ENCODE measurements around the gene FCRL1. TPM values are rescaled to one million over a fixed set of nuclear protein-coding genes. Genes with fewer than 3 reads are reported as not detected.

Gene FCRL1
- total RNA-seq, 4 donors from 2014 or later = not detected

DNA sequence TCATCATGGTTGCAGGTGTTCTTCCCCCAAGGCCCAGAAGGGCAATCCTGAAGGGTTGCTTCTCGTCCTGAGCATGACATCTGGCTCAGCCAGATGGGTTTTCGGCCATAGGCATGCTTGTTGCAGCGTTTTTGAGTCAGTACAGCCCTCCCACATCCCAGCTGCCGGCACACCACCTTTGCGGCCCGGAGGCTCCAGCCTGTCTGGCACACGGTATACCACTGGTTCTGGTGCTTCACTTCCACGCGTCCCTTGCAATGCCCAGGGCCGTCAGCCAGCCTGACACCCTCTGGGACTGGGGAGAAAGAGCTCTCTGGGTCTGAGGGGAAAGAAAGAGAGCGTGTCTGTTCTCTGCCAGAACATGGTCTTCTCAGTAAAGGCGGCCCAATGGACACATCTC is 14.5 kb upstream of the FCRL1 start:
- 83 to 91% methylated on average over 10 to 12 of the region's 12 CpGs for WGBS, 2 donors
- Histone ChIP-seq H3K9me3 (no peaks in the 10 kb centered on the region), H3K36me3 (no peaks in the 10 kb centered on the region), H3K4me3 (replicated peaks in 1 of 3) (no peak overlapping the region), H3K27ac (no peak overlapping the region), H3K27me3 (no peaks in the 10 kb centered on the region), H3K4me1 (no peaks in the 10 kb centered on the region)
- DNase-seq = no peak
- intact Hi-C loops (cut with DNase I) = no loop called here
- TF ChIP-seq, protein P1, sequence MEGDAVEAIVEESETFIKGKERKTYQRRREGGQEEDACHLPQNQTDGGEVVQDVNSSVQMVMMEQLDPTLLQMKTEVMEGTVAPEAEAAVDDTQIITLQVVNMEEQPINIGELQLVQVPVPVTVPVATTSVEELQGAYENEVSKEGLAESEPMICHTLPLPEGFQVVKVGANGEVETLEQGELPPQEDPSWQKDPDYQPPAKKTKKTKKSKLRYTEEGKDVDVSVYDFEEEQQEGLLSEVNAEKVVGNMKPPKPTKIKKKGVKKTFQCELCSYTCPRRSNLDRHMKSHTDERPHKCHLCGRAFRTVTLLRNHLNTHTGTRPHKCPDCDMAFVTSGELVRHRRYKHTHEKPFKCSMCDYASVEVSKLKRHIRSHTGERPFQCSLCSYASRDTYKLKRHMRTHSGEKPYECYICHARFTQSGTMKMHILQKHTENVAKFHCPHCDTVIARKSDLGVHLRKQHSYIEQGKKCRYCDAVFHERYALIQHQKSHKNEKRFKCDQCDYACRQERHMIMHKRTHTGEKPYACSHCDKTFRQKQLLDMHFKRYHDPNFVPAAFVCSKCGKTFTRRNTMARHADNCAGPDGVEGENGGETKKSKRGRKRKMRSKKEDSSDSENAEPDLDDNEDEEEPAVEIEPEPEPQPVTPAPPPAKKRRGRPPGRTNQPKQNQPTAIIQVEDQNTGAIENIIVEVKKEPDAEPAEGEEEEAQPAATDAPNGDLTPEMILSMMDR (IDR thresholded peaks at IDR 0.05) = no peak
- TF ChIP-seq POLR2A (IDR thresholded peaks at IDR 0.05) = no peak

DNA sequence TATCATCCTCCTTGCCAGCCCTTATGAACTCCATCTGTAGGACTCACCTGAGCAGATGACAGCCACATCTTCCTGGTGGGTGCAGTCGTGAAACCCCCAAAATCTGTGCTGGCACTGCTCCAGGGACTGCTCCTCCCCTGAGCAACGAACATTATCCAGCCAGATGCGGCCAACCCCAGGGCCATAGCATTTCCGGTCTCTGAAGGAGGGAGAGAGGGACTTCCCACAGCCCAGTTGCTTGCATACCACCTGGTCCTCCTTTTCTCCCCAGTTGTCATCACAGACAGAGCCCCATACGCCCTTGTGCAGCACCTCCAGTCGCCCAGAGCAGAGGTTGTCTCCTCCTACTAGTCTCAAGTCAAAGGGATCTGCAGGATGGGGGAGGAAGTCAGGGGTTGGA is 13.2 kb upstream of the FCRL1 start:
- no peak for TF ChIP-seq POLR2A (IDR thresholded peaks at IDR 0.05)
- TF ChIP-seq, protein P1 (IDR thresholded peaks at IDR 0.05) = no peak
- Histone ChIP-seq H3K36me3 (no peaks in the 10 kb centered on the region), H3K9me3 (no peaks in the 10 kb centered on the region), H3K4me3 (replicated peaks in 1 of 3) (no peak overlapping the region), H3K27me3 (no peaks in the 10 kb centered on the region), H3K4me1 (no peaks in the 10 kb centered on the region), H3K27ac (no peak overlapping the region)
- WGBS, 2 donors = 82 to 83% methylated on average over 6 of the region's 6 CpGs
- DNase-seq = no peak
- intact Hi-C loops (cut with DNase I) = no loop called here

DNA sequence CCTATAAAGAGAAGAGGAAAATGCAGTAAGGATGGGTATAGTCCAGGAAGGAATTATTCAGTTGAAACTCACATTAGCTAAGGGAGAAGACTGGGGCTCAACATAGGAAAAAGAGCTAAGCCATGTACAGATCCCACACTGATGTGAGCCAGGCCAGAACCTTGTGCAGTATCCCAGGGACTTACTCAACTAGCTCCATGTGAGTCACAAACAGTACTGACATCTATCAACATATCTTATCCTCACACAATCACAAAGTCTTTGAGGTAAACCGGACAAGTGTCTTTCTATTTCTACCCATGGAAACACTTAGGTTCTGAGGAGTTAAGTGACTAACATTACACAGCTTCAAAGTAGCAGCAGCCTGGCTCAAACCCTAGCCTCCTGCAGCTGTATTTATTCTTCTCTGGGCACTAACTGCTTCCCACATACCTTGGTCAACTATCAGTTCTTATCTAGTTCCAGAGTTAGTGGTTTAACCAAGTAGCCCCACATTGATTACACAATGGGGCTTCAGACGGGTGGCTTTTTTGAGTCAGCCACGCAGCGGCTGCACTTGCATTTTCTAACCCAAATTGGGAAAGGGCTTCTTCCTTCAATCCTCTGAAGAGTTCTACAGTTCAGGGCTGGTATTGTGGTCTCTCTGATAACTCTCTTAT is 12.2 kb upstream of the FCRL1 start:
- intact Hi-C loops (cut with DNase I) = no loop called here
- Histone ChIP-seq H3K4me3 (replicated peaks in 1 of 3) (no peak overlapping the region), H3K36me3 (no peaks in the 10 kb centered on the region), H3K9me3 (no peaks in the 10 kb centered on the region), H3K4me1 (no peaks in the 10 kb centered on the region), H3K27ac (no peak overlapping the region), H3K27me3 (no peaks in the 10 kb centered on the region)
- no peak for TF ChIP-seq POLR2A (IDR thresholded peaks at IDR 0.05)
- WGBS, 2 donors = 64 to 73% methylated on average over 4 of the region's 4 CpGs
- no peak for DNase-seq

DNA sequence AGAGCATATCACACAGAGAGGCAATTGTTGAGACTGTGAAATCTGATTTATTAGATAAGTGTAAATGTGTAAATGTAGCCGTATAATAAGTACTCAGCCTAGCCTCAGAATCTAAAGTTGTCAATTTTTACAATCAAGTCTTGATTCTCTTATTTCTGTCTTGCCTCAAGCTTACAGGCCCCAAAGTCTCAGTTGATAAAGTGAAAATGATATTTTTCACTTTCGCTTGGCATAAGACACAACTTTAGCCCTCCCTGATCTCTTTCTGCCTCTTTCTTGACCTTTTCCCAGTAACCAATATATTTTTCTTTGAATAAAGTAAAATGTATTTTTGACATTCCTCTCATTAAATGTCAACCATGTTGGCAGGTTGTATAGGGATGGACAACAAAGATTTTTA is 11.0 kb upstream of the FCRL1 start:
- WGBS, 2 donors = 86 to 89% methylated on average over 2 of the region's 2 CpGs
- Histone ChIP-seq H3K27me3 (no peaks in the 10 kb centered on the region), H3K4me1 (no peaks in the 10 kb centered on the region), H3K36me3 (no peaks in the 10 kb centered on the region), H3K27ac (no peak overlapping the region), H3K4me3 (replicated peaks in 1 of 3) (no peak overlapping the region), H3K9me3 (no peaks in the 10 kb centered on the region)
- DNase-seq = no peak
- TF ChIP-seq POLR2A (IDR thresholded peaks at IDR 0.05) = no peak
- TF ChIP-seq, protein P1 (IDR thresholded peaks at IDR 0.05) = no peak
- intact Hi-C loops (cut with DNase I) = no loop called here

DNA sequence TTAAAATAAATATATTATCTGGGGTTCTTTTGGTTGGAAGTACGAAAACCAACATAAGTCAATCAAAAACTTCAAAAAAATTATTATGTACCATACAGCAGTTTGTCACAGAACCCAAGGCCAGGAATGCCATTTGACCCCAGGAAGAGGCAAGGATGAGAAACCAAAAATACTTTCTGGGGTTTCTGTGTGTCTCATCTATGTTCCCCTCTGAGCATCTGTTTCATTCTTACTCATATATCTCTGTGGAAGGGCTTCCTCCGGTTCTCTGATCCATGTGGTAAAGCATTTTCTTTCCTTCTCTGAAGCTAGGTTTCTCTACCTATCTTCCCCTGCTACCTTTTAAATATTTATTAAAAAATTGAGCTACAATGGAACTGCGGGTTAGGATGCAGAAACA is 9.8 kb upstream of the FCRL1 start:
- intact Hi-C loops (cut with DNase I) = no loop called here
- no peak for TF ChIP-seq POLR2A (IDR thresholded peaks at IDR 0.05)
- TF ChIP-seq, protein P1 (IDR thresholded peaks at IDR 0.05) = no peak
- Histone ChIP-seq H3K27me3 (no peaks in the 10 kb centered on the region), H3K4me3 (replicated peaks in 1 of 3) (no peak overlapping the region), H3K36me3 (no peaks in the 10 kb centered on the region), H3K9me3 (no peaks in the 10 kb centered on the region), H3K27ac (no peak overlapping the region), H3K4me1 (no peaks in the 10 kb centered on the region)
- WGBS, 2 donors = 89 to 91% methylated on average over 3 of the region's 3 CpGs
- no peak for DNase-seq
